GM19452 (cell line): ENCODE measurements around the gene COL1A2.

Experiments
- ATAC-seq: cut with Tn5 transposase; IDR thresholded peaks from one replicate; pipeline ENCODE4 v1.9.1; 2021; ENCODE audit not compliant: unreplicated experiment

Gene COL1A2

DNA sequence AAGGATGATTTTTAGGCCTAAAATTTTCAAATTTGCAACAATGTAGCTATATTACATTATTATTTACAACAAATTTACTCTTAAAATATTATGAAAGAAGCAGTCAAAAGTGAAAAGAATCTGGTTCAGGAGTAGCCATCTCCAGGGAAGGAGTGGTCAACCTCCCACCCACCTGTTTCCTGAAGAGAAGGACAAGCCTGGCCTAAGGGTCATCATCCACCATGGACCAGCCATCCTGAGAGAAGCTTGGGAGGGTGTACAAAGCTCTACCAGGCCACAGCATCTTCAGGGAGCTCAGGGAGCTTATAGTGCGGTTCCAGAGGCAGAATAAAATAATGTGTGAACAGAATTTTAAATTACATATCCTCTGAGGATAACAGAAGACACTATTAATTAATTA lies 38.1 kb downstream of the COL1A2 start:
- no peak for ATAC-seq

DNA sequence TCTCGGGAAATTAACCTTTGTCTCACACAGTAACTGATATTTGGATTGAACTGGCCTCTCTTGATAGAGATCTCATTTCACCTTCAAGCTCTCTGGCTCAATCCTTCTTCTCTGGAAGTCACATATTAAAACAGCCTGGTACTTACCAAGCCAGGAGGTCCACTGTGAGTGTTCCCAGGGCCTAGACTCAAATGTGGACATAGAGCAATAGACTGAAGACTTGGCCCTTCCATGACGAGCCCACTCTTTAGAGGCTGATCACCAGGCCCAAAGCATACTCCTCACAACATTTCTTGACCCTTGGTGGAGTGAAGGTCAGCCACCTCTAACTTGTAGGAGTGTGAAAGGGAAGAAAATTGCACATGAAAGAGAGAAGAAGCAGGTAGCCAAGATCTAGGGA lies 38.5 kb downstream of the COL1A2 start:
- ATAC-seq: no peak

DNA sequence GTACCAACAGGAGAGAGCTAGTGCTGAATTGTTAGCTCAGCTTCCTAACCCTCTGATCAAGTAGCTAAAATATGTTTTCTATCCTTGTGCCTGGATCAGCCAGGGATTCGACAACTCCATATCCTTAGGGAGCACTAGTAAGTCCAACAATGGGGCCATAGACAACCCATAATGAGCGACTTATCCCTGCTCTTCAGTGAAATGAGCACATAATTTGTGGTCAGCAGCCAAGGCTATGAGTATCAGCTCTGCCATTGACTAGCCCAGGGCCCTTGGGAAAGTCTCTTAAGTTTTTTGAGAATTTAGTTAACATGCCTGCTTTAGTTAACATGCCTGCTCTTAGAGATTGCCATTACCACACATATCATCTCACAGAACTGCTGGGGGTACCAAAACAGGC lies 39.3 kb downstream of the COL1A2 start:
- ATAC-seq: no peak

DNA sequence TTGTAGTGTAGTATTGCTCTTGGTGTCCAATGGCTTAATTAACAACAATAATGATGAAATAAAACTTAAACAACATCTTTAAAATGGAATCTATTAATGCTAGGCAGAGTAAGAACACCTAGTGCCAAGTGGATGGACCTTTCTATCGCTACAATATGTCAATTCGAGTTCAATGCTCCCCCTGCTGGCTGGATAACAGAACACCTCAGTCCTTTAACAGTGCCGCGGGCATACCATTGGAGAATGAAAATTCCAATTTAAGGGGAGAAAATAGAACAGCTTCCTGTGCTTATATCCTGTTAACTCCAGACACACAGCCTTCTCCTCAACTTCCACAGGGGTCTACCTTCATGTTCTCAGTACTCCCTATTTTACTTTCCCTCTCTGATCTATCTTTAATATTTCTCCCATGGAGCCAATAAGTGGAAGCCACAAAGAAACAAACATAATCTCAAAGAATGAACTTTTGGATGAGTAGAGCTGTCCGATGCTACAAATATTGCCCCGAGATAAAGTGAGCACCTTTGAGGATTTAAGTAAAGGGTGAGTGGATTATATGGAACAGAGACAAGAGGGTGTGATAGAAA lies 41.4 kb downstream of the COL1A2 start:
- ATAC-seq: peak; percentile 94

DNA sequence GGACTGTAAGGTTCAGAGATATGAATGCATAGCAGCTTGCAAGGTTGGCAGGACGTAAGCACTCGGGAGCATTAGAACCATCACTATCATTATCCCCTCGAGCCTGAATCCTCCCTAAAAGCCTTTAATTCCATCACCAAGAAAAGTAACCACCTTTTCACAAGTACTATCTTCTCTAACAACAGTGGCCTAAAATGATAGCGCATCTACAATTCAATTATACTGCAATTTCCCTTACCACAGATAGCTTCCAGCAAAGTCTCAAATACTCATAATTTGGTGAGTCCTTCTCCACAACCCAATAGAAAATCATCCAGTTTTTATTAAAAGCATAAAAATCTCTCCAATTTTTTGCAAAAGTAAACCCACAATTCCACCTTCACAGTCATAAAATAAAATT lies 42.0 kb downstream of the COL1A2 start:
- no peak for ATAC-seq

DNA sequence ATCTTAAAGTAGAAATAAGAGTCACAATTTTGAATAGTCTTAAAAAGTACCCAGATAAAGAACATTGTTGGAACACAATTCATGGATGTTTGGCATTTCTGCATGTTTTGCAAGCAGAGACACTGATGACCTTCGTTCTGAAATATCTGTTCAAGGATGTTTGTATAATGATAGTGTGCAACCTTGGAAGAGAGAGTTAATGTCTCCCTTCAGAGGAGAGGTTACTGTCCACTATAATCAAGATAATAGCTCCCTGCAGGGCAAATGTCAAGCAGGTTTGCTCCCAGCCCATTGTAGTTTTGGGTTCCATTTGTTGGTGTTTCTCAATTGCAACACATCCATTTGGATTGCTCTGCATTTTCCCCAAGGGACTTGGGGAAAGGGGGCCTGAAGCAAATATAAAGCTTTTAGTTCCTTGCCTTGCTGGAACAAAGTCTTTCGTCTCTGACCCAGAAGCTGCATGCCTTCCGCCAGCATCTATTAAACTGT lies 45.2 kb downstream of the COL1A2 start:
- ATAC-seq: no peak

DNA sequence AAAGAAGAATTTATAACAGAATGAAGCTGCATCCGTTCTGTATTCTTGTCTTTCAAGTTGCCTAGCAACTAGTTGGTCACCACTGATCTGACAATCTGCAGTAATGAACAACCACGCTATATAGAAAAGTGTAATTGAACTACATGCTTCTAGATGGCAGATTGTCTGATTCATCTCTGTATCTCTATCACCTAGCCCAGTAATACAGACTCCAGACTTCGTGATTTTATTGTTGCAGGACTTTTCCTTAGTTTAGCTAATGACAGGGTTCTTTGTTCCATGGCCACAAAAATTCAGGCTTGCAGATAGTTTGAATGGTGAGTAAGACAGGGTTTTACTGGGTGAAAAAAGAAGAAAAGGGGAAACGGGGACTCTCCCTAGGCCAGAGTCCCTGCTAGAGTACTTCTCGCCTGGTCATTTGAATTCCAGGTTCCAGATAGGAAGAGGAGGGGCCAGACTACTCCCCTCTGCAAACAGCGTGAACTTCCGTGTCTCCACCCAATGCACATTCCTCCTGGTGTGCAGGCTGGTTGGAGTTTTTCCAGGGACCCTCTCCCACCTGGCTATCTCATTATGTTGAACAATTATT lies 45.9 kb downstream of the COL1A2 start:
- ATAC-seq: no peak

DNA sequence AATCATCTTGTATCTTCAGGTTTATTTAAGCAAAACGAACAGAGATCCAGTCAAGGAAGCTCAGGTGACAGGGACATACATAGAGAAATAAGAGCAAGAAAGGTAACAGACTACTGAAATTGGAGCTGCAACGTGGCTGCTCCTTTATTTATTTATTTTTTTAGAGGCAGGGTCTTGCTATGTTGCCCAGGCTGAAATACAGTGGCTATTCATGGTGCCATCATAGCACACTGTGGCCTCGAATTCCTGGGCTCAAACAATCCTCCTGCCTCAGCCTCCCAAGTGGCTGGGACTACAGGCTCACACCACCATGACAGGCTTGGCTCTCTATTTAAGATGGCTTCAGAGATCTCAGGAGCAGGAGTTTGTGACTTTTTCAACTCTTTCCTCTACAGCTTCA lies 46.4 kb downstream of the COL1A2 start:
- ATAC-seq: no peak

DNA sequence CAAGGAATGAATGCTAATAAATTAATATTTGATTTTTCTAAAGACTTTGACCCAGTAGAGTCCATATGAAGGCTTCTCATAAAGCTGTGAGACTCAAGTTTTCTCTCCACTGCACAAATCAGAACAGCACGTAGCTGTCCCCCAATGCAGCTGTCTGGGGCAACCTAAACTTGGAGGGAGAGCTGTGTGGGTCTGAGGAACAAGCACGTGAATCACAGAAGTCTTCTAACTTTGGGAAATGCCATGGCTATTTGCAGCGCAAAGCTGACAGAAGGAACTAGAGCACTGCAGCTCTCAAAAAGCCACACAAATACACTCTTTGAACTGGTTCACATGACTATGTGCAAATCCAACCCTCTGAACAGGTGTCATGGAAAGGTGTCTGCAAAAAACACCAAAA lies 47.9 kb downstream of the COL1A2 start:
- ATAC-seq: no peak

DNA sequence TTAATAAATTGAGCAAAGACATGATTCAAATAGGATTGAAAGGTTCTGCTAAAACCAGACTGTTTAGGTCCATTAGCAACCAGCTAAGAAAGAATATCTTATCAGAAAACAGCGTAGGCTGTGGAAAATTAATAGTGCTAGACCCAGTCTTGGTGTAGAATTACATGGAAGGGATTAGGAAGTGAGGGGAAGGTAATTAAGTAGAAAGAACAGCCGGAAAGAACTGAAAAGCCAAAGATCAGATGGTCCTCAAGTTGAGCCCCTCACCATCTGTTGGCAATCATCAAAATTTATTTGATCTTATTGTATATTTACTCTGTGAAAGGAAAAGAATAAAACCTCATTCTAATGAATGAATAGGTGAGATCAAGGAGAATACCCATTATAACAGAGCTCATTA lies 50.1 kb downstream of the COL1A2 start:
- ATAC-seq: no peak

DNA sequence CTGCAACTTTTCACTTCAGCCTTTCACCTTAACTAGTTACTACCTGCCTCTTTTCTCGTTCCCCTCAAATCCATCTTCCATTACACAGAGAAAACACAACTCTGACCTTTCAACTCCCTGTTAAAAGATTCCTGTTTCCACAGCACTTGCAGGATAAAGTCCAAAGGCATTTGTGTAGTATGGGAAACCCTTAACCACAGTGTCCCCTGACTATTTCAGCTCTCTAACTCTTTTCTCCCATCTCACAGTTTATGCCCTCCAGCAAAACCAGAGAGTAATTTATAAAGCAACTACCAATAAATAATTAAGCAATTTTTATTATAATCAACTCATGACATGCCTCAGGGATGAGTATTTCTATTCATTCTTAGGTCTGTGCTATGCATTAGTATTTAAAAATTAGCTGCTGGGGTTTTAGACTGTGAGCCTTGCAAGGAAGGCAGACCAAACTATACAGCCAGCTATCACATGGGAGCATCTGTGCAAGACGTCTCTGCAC lies 51.0 kb downstream of the COL1A2 start:
- no peak for ATAC-seq

DNA sequence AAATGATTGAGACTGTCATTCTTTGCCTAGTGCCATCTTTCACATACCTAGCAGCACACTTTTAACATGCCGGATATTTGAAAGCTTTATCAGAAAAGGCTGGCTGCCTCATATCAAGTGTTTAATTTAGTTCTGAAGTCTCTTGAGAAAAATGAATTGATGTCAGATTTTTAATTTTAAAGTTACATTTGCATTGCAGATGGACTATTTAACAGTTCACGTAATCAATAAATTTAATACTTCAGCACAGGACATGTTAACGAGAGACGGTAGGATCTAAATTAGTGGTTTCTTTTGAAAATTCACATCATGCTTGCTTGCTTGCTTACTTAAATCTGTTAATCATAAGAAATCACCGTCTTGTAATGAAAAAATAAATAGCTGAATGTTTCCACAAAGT lies 51.6 kb downstream of the COL1A2 start:
- no peak for ATAC-seq

DNA sequence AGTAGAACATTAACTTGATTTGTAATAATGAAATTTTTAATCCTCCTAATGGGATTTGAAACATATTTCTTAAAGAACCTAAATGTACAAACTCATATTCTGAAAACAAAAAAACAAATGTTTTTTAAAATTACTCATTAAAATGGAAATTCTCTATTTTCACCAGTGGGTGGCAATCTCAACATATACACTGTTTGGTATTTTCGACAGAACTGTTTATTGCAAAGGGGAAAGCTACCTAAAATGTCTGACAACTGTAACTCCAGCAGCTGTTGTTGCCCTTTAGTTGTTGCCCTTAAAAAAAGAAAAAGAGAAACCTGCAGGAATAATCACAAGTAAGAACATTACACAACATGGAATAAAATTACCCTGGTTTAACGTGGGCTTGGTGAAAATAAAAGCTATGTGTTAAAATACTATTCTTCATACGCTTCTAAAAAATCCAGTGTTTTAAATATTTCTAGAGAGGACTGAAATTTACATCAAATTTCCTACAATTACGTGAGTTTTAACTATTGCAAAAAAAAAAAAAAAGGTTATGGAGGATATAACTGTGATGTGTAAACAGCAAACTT lies 54.5 kb downstream of the COL1A2 start:
- peak; percentile 72 for ATAC-seq

DNA sequence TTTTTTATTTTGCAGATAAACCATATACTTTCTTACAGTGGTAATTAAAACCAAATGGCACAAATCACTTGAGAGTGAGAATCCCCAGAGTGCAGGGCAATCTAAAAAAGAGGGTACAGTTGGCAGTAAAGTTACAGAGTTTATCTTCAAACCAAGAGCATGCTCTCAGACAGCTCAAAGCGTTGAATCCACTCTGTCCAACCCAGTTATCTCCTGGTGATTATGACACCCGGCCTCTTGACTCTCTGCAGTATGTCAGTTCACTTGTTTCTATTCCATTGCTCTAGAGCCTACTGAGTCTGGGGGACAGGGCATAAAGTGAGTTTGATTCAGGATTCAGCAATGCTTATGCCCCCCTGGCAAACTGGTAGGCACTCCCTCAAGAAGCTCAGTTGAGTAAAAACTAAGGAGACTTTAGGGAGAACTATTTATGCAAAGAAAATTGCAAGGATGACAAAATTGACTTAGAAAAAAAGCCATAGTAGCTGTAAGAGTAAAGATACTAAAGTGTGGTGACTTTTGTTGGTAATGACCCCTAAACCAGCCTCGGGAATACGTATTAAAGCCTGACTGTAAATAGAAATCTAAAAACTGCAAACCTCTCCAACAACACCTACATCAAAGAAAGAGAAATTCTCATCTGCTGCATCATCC lies 55.5 kb downstream of the COL1A2 start:
- no peak for ATAC-seq

DNA sequence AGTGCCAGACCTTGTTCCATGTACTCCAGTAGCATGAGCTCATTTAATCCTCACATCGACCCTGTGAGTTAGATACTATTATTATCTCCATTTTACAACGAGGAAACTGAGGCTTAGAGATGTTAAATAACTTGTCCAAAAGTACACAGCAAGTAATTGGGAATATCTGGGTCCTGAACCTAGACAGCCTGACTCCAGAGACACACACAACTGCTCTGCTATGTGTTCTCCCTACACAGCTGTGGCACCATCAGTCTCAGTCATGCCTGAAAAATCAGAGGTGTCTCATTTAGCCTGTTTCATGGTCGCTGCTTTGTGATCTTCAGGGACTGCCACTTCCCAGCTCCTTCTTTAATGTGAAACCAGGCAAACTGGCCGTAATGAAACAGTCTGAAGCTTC lies 56.5 kb downstream of the COL1A2 start:
- no peak for ATAC-seq

DNA sequence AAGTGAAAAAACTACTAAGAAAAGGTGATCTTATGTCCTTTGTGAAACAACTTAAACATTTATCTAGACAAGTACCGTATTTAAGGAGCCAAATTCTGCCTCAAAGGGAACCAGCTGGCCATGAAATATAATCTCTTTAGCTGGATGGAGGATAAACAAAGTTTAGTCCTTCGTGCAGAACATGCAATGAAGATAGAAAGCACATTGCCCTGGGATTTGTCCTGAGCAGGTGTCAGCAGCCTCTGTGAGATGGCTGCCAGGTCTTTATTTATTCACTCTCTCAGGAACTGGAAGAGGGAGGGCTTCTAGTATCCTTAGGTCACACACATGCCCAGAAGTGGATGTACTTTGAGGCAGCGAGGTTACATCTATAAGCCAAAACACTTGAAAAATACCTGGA lies 57.5 kb downstream of the COL1A2 start:
- no peak for ATAC-seq

DNA sequence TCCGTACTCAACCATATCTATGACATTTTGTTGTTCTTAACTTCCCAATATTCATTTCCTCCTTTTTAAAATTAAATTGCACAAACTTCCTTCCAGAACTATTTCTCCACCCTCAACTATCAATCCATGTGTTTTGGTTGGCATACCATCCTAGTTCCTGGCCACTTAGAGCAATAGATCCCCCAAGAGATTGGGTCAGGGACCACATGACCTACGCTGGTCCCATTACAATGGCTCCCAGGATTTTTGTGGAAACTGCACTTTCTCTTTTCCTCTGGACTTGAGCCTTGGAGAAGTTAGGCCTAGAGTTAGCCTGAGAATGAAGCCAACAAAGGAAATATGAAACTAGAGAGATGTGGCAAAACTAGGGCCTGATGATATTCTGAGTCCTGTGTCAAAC lies 59.2 kb downstream of the COL1A2 start:
- no peak for ATAC-seq

DNA sequence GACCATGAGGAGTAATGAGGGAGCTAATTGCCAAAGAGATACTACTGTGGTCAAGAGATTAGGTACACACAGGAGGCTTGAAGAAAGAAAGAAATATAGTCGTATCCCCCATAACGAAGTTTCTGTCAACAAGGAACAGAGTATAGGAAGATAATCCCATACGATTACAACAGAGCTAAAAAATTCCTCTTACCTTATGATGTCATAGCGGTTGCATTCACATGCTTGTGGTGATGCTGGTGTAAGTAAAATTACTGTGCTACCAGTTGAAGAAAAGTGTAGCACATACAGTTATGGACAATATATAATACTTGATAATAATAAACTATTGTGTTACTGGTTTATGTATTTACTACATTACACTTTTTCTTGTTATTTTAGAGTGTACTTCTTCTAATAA lies 63.3 kb downstream of the COL1A2 start:
- ATAC-seq: no peak

DNA sequence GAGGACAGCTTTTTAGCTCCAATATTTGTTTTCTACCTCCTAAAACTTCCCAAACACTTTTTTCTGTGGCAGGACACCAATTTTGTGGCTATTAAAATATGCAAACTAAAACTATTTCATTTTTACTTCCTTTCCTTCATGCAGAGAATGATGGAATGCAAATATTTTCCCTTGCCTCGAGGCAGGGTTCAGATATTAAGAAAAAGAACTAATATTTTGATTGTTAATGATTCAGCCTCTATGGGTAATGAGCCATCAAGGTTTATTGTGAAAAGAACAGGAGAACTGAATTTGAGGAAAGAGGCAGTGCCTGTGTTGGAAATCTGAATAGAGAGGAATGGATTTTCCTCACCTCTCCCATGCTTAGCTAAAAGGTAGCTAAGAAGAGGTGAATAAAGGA lies 71.8 kb downstream of the COL1A2 start:
- ATAC-seq: no peak

DNA sequence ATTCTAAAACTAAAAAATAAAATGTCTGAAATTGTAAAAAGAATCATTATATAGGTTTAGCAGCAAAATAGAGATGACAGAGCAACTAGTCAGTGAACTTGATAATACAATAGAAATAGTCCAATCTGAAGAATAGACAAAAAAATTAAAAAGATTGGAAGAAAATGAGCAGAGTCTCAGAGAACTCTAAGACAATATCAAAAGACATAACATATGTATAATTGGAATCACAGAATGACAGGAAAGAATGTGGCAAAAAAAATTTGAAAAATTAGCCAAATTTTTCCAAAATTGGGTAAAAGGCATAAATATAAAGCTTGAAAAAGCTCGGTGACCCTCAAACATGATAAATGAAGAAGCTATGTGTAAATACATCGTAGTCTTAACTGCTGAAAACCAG lies 76.9 kb downstream of the COL1A2 start:
- ATAC-seq: no peak

DNA sequence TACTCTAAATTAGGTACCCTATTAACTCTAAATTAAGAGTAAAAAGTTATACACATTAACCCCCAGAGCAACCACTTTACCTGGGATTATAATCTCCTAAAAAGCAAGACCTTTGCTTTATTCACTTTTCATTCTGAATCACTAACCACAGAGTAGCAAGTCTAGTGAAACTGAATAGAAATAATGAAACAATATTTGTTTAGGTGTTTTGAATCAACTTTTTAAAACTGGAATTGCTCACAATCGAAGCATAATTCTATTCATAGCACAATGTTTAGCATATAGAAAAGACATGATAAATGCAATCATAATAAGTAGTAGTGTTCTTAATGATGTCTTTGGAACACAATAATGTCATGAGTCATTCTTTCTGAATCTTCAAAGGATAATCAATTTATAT lies 77.9 kb downstream of the COL1A2 start:
- no peak for ATAC-seq

DNA sequence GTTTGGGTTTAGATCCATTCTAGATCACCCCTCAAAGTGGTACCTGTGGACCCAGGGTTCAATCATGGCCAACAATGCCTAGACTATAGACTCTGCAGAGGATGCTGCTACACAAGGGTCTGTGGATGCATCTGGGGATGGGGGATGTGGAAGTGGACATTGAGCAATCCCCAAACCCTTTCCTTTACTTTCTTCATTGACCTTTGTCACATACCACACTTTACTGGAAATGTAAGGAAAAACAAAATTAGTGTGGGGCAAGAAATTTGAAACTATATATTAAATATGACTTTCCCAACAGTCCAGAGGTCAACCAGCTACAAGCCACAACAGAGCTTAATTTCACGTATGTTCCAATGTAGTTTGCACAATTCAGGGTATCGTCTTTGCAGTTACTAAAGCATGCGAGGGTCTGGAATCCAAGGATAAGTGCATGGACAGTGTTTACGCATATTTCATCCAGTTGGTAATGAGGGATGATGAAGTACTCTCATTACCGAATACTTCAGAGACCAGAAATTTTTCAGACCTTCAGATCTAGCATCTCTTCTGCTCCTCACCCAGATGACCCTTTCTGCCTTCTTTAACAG lies 81.7 kb downstream of the COL1A2 start:
- no peak for ATAC-seq
